Measurements from ENCODE around the gene GRK1.

DNA sequence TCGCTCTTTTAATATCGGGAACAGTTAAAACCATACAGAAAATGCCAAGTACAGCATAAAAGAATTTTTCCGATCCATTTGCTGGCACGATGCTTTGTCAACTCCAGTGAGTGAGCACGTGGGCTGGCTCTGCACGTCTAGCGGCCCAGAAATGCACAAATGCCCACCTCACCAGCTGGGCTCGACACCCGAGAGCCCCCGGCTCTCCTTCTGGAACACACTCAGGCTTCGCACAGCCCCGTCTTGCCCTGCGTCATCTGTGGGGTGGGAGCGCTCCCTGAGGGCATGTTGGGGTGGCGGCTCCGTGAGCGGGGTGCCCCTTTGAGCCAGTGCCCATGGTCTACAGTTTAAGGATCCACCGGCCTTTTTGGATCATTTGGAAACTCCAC, 33.5 kb upstream of the GRK1 start:
- TF ChIP-seq POLR2A (IDR thresholded peaks at IDR 0.05) (no peak), POLR2AphosphoS5 (IDR thresholded peaks at IDR 0.05) (no peak)
- TF ChIP-seq, protein P1, sequence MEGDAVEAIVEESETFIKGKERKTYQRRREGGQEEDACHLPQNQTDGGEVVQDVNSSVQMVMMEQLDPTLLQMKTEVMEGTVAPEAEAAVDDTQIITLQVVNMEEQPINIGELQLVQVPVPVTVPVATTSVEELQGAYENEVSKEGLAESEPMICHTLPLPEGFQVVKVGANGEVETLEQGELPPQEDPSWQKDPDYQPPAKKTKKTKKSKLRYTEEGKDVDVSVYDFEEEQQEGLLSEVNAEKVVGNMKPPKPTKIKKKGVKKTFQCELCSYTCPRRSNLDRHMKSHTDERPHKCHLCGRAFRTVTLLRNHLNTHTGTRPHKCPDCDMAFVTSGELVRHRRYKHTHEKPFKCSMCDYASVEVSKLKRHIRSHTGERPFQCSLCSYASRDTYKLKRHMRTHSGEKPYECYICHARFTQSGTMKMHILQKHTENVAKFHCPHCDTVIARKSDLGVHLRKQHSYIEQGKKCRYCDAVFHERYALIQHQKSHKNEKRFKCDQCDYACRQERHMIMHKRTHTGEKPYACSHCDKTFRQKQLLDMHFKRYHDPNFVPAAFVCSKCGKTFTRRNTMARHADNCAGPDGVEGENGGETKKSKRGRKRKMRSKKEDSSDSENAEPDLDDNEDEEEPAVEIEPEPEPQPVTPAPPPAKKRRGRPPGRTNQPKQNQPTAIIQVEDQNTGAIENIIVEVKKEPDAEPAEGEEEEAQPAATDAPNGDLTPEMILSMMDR (IDR thresholded peaks at IDR 0.05), result no peak

Data from breast epithelium (tissue), 3 donors.